ENCODE data around the gene LDLRAP1. TPM values are rescaled to one million over a fixed set of nuclear protein-coding genes. Genes with fewer than 3 reads are reported as not detected.

The LDLRAP1 gene
- total RNA-seq, 4 donors from 2014 or later = 7.3 to 18.1 (median 9.2) TPM

DNA sequence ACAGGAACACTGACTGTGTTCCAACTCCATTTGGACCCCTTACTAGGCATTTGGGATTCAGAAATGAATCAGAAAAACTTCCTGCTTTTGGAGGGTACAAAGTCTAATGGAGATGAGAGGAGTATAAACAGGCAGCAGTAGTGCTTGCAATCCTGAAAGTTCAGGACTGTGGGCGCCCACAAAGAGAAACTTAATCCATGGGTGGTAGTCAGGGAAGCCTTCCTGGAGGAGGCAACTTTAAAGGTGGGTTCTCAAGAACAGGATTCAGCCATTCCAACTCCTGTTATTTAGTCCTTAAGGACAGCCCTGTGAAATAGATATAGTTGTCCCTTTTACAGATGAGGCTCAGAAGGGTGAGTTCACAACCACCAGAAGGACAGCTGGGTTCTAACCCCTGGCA is 2.0 kb upstream of the LDLRAP1 start:
- TF ChIP-seq, protein P1, sequence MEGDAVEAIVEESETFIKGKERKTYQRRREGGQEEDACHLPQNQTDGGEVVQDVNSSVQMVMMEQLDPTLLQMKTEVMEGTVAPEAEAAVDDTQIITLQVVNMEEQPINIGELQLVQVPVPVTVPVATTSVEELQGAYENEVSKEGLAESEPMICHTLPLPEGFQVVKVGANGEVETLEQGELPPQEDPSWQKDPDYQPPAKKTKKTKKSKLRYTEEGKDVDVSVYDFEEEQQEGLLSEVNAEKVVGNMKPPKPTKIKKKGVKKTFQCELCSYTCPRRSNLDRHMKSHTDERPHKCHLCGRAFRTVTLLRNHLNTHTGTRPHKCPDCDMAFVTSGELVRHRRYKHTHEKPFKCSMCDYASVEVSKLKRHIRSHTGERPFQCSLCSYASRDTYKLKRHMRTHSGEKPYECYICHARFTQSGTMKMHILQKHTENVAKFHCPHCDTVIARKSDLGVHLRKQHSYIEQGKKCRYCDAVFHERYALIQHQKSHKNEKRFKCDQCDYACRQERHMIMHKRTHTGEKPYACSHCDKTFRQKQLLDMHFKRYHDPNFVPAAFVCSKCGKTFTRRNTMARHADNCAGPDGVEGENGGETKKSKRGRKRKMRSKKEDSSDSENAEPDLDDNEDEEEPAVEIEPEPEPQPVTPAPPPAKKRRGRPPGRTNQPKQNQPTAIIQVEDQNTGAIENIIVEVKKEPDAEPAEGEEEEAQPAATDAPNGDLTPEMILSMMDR (IDR thresholded peaks at IDR 0.05; ENCODE audit: low read depth) = no peak

DNA sequence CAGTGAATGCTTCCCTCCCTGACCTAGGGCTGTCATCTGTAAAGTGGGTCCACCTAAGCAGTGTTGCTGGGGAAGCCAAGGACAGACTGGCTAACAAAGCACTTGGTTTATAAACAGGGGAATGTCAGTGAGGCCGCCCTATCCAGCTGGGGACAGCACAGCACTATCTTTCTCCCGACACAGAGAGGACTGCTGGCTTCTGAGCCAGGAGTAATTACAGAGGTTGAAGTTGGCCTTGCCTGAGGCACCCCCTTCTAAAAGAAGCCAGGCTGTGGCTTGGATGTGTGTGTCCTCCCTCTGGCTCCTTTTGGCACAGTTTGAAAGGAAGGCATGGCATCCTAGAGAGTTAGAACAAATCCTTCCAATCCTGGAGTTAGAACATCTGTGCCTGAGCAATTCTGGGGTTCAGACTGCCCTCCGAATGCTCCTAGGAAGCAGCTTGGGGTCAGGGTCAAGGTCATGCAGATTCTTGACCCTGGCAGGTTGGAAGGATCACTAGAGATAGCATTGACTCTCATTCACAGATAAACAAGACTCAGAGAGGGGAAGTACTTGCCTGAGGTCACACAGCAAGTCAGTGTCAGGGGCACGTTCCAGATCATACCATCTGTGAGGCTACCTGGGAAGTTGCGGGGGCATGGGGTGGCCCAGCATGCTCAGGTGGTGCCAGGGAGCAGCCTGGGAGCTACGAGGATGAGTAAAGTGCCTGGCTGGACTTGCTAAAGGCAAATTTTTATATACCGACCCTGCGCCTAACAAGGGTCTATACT is 1.3 kb upstream of the LDLRAP1 start:
- TF ChIP-seq, protein P1 (IDR thresholded peaks at IDR 0.05; ENCODE audit: low read depth) = no peak

DNA sequence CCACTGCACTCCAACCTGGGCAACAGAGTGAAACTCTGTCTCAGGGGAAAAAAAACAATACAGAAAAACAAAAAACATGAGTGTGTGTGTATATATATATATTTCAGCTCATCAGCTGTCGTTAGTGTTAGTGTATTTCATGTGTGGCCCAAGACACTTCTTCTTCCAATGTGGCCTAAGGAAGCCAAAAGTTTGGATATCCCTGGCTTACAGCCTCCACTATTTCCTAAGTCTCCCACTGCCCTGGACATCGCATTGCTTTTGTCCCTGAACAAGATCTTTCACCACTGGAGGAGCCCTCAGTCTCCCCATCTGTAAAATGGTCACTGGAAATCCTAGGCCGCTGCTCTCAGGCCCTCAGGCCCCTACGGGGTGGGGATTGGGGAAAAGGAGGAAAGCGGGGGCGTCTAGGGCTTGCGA is 391 bp upstream of the LDLRAP1 start:
- TF ChIP-seq, protein P1 (IDR thresholded peaks at IDR 0.05; ENCODE audit: low read depth) = no peak

GRCh38 chr1:25544243-25544764 is 898 bp downstream of the LDLRAP1 start:
- TF ChIP-seq, protein P1 (IDR thresholded peaks at IDR 0.05; ENCODE audit: low read depth) = no peak

DNA sequence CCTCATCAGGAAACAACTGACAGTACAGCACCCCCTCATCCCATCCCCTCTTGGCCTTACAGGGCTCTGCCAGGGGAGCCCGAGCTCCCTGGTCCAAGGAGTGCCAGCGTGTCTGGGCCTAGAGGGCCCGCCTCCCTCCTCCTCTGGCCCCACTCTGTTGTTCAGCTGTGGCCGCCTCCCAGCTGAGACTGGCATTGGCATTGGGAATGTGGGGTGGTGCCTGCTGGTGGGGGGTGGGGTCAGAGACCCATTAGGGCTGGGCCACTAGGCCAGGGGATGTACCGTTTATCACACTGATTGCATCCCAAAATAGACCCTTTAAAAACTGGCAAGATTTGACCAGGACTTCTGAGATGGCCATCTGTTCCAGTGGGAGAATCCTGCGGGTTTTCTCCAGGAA is 1.4 kb downstream of the LDLRAP1 start:
- TF ChIP-seq, protein P1 (IDR thresholded peaks at IDR 0.05; ENCODE audit: low read depth) = no peak

GRCh38 chr1:25545767-25546166 is 2.4 kb downstream of the LDLRAP1 start:
- TF ChIP-seq, protein P1 (IDR thresholded peaks at IDR 0.05; ENCODE audit: low read depth) = no peak

DNA sequence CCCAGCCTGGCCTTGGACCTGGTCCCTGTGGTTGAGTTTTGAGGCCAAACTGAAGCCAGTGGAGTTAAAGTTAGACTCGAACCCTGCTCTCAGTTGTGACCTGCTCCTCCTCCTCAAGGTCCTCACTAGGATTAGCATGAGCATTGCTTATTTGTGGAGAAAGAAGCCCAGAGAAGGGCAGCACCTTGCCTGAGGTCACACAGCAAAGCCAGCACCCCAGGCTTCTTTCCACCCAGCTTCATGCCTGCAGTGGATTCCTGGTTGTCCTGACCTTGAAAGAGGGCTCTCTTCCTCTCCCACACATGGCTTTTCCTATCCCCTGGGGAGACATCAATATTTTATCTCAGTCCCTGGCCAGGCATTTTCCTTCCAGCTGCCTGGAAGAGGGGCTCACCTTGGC is 2.8 kb downstream of the LDLRAP1 start:
- TF ChIP-seq, protein P1 (IDR thresholded peaks at IDR 0.05; ENCODE audit: low read depth) = no peak

Measured in subcutaneous adipose tissue (tissue), 4 donors.